Smooth muscle cell (in vitro differentiated cells): Measurements from ENCODE around the gene GPR22. TPM values are rescaled to one million over a fixed set of nuclear protein-coding genes. Genes with fewer than 3 reads are reported as not detected.

Experiments
- DNase-seq: peaks from one replicate; lab custom pipeline; 2025; ENCODE audit not compliant: unreplicated experiment; lab: John Stamatoyannopoulos, UW
- H2AFZ ChIP-seq: fragments of 200-600 bp; sonication (generic); 2 replicates; pipeline ENCODE4 v1.6.0; 2016; ENCODE audit warnings: antibody characterized with exemption, low read depth, mild to moderate bottlenecking
- H3F3A ChIP-seq: fragments of 200-600 bp; sonication (generic); 2 replicates; pipeline ENCODE4 v1.6.0; 2017; ENCODE audit warnings: antibody characterized with exemption, low read depth
- H3K27ac ChIP-seq: fragments of 200-600 bp; sonication (generic); 2 replicates; pipeline ENCODE4 v1.5.1; 2016; ENCODE audit warnings: low read depth, mild to moderate bottlenecking
- H3K27me3 ChIP-seq: fragments of 200-600 bp; sonication (generic); 2 replicates; pipeline ENCODE4 v1.6.1; 2016; ENCODE audit warnings: low read depth, mild to moderate bottlenecking
- H3K36me3 ChIP-seq: fragments of 200-600 bp; sonication (generic); 2 replicates; pipeline ENCODE4 v1.5.1; 2016; ENCODE audit warnings: low read depth
- H3K4me1 ChIP-seq: fragments of 200-600 bp; sonication (generic); 2 replicates; pipeline ENCODE4 v1.5.1; 2016; ENCODE audit warnings: low read depth
- H3K4me2 ChIP-seq: fragments of 200-600 bp; sonication (generic); 2 replicates; pipeline ENCODE4 v1.6.0; 2016; ENCODE audit warnings: mild to moderate bottlenecking
- H3K4me3 ChIP-seq: fragments of 200-600 bp; sonication (generic); 2 replicates; pipeline ENCODE4 v1.5.1; 2016; ENCODE audit warnings: mild to moderate bottlenecking
- H3K79me2 ChIP-seq: fragments of 200-600 bp; sonication (generic); 2 replicates; pipeline ENCODE4 v1.6.0; 2016; ENCODE audit warnings: low read depth, mild to moderate bottlenecking
- H3K9ac ChIP-seq: fragments of 200-600 bp; sonication (generic); 2 replicates; pipeline ENCODE4 v1.6.0; 2016; ENCODE audit warnings: low read depth
- H3K9me3 ChIP-seq: fragments of 200-600 bp; sonication (generic); replicated peaks from 2 replicates; pipeline ENCODE4 v1.5.1; 2016; ENCODE audit warnings: low read depth
- H4K20me1 ChIP-seq: fragments of 200-600 bp; sonication (generic); 2 replicates; pipeline ENCODE4 v1.6.0; 2016; ENCODE audit warnings: low read depth
- WGBS: methylation state at CpG from one replicate; pipeline ENCODE4 v1.1.7; 2016; ENCODE audit warnings: low lambda C conversion rate; 5-methylcytosine and 5-hydroxymethylcytosine counted together
- polyA plus RNA-seq: library from polyadenylated mRNA; unstranded; fragments of >200 nt; fragmentation: Nextera tagmentation; extraction: Ambion mirVana; gene quantifications from 2 replicates; pipeline ENCODE4 v1.2.1, GENCODE V29; 2016
- total RNA-seq: library from RNA; depleted of rRNA; stranded (reverse); fragments of >200 nt; gene quantifications from 2 replicates; pipeline ENCODE4 v1.2.3, GENCODE V29; 2014
- TF ChIP-seq, protein P1 (sequence below): fragments of 200-600 bp; sonication (generic); IDR thresholded peaks from 2 replicates; pipeline ENCODE4 v1.5.1; 2017; ENCODE audit warnings: borderline replicate concordance, mild to moderate bottlenecking, antibody characterized with exemption; ENCODE audit not compliant: insufficient read depth, poor library complexity, severe bottlenecking

GPR22 gene
- total and polyA plus RNA-seq, 2 experiments from 2014 or later = 0.08 TPM; not detected in 1

- no peaks in the 10 kb centered on the region for H3K9me3 ChIP-seq
- DNase-seq = no peak
- TF ChIP-seq, protein P1, sequence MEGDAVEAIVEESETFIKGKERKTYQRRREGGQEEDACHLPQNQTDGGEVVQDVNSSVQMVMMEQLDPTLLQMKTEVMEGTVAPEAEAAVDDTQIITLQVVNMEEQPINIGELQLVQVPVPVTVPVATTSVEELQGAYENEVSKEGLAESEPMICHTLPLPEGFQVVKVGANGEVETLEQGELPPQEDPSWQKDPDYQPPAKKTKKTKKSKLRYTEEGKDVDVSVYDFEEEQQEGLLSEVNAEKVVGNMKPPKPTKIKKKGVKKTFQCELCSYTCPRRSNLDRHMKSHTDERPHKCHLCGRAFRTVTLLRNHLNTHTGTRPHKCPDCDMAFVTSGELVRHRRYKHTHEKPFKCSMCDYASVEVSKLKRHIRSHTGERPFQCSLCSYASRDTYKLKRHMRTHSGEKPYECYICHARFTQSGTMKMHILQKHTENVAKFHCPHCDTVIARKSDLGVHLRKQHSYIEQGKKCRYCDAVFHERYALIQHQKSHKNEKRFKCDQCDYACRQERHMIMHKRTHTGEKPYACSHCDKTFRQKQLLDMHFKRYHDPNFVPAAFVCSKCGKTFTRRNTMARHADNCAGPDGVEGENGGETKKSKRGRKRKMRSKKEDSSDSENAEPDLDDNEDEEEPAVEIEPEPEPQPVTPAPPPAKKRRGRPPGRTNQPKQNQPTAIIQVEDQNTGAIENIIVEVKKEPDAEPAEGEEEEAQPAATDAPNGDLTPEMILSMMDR = no peak
- no peak overlapping the region for H3K4me3 ChIP-seq
- H4K20me1 ChIP-seq = no peaks in the 10 kb centered on the region
- no peak overlapping the region for H2AFZ ChIP-seq
- 96% methylated on average over 1 of the region's 1 CpG for WGBS
- no peak overlapping the region for H3K27ac ChIP-seq
- H3F3A ChIP-seq = no peaks in the 10 kb centered on the region
- no peaks in the 10 kb centered on the region for H3K36me3 ChIP-seq
- no peak overlapping the region for H3K4me2 ChIP-seq
- no peaks in the 10 kb centered on the region for H3K4me1 ChIP-seq
- H3K9ac ChIP-seq = no peak overlapping the region
- peaks cover 10% of the 10 kb centered on the region for H3K79me2 ChIP-seq
- no peaks in the 10 kb centered on the region for H3K27me3 ChIP-seq
Measured at GRCh38 chr7:107432261-107432660, 37.6 kb upstream of the GPR22 start.

DNA sequence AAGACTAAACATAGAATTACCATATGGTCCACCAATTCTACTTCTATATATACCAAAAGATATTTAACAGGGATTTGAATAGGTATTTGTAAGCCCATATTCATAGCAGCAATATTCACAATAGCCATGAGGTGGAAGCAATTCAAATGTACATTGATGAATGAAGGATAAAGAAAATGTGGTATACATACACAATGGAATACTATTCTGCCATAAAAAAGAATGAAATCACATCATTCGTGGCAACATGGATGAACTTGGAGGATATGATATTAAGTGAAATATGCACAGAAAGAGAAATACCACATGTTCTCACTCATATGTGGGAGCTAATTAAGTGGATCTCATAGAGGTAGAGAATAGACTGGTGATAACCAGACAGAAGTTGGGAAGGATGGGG, 34.1 kb upstream of the GPR22 start:
- DNase-seq = no peak
- no peak overlapping the region for H3K4me3 ChIP-seq
- H3F3A ChIP-seq = no peaks in the 10 kb centered on the region
- H3K27ac ChIP-seq = no peak overlapping the region
- TF ChIP-seq, protein P1 = no peak
- no peaks in the 10 kb centered on the region for H3K4me1 ChIP-seq
- H3K36me3 ChIP-seq = no peaks in the 10 kb centered on the region
- WGBS = 95% methylated on average over 1 of the region's 1 CpG
- H3K79me2 ChIP-seq = peaks cover 10% of the 10 kb centered on the region
- H2AFZ ChIP-seq = no peak overlapping the region
- no peaks in the 10 kb centered on the region for H3K9me3 ChIP-seq
- no peak overlapping the region for H3K9ac ChIP-seq
- H3K27me3 ChIP-seq = no peaks in the 10 kb centered on the region
- no peaks in the 10 kb centered on the region for H4K20me1 ChIP-seq
- H3K4me2 ChIP-seq = no peak overlapping the region

GRCh38 chr7:107439025-107439424, 30.8 kb upstream of the GPR22 start:
- peaks cover under 1% of the 10 kb centered on the region for H3K79me2 ChIP-seq

More at GRCh38 chr7:107439025-107439424, 30.8 kb upstream of the GPR22 start:
- no peak for DNase-seq
- Histone ChIP-seq H3K4me1 (no peaks in the 10 kb centered on the region), H3K4me3 (no peak overlapping the region), H4K20me1 (no peaks in the 10 kb centered on the region), H3K27ac (no peak overlapping the region), H3K9me3 (no peaks in the 10 kb centered on the region), H3K4me2 (no peak overlapping the region), H3K9ac (no peak overlapping the region), H3K27me3 (no peaks in the 10 kb centered on the region), H3F3A (no peaks in the 10 kb centered on the region), H2AFZ (no peak overlapping the region), H3K36me3 (no peaks in the 10 kb centered on the region)
- TF ChIP-seq, protein P1 = no peak
- WGBS = 98% methylated on average over 5 of the region's 5 CpGs
